Kidney (tissue), 14 donors: ENCODE measurements around the gene DNAJC1. TPM values are rescaled to one million over a fixed set of nuclear protein-coding genes. Genes with fewer than 3 reads are reported as not detected.
A peak's percentile ranks its signal among the peaks of the same experiment; 100 is the strongest.

Experiments used
- DNase-seq, 5 donors: peaks; one replicate each; pipeline ENCODE4 v3.0.0-alpha.2; 2013 to 2020
- FAIRE-seq: peaks from 2 replicates; lab custom pipeline; 2012; peaks lifted over from hg19 to GRCh38; lab: Jason Lieb, UNC
- H3K27ac ChIP-seq, 2 donors: one replicate each; pipeline ENCODE4 v1.7.0; 2013; ENCODE audit warnings: low read depth in 2 of 2, low read length in 2 of 2, inconsistent platforms in 1 of 2
- H3K27me3 ChIP-seq: one replicate; pipeline ENCODE4 v1.7.1; 2013; ENCODE audit warnings: low read length, inconsistent platforms; ENCODE audit not compliant: control insufficient read depth, insufficient read depth
- H3K36me3 ChIP-seq, 3 donors: one replicate each; pipeline versions ENCODE4 v1.7.0 to v1.7.1; 2013; ENCODE audit warnings: low read length in 3 of 3, control low read depth in 1 of 3, inconsistent platforms in 1 of 3; ENCODE audit not compliant: insufficient read depth in 3 of 3, control insufficient read depth in 2 of 3
- H3K4me1 ChIP-seq, 3 donors: one replicate each; pipeline versions ENCODE4 v1.7.0 to v1.7.1; 2013; ENCODE audit warnings: low read length in 3 of 3, inconsistent platforms in 1 of 3, low read depth in 1 of 3; ENCODE audit not compliant: control insufficient read depth in 2 of 3, insufficient read depth in 2 of 3
- H3K4me3 ChIP-seq, 3 donors: one replicate each; pipeline versions ENCODE4 v1.7.0 to v1.8.1; 2013; ENCODE audit warnings: low read length in 3 of 3, control low read depth in 1 of 3, inconsistent platforms in 1 of 3
- H3K9ac ChIP-seq, 3 donors: one replicate each; pipeline versions ENCODE4 v1.7.0 to v1.7.1; 2013; ENCODE audit warnings: low read length in 3 of 3, control low read depth in 1 of 3, inconsistent platforms in 1 of 3
- H3K9me3 ChIP-seq, 3 donors: one replicate each; pipeline versions ENCODE4 v1.7.0 to v1.7.1; 2013; ENCODE audit warnings: low read length in 3 of 3, control low read depth in 1 of 3, inconsistent platforms in 1 of 3; ENCODE audit not compliant: control insufficient read depth in 2 of 3, insufficient read depth in 1 of 3
- CTCF ChIP-seq: IDR thresholded peaks from 3 replicates; pipeline ENCODE4 v1.5.1; 2012; ENCODE audit warnings: mild to moderate bottlenecking, moderate library complexity, borderline replicate concordance; ENCODE audit not compliant: insufficient read depth; ENCODE audit errors: extremely low read depth
- intact Hi-C: fragments of 100-400 bp; cut with DNase I; formaldehyde crosslinking; loops from one replicate; pipeline ENCODE4 v1.11.1; 2022
- polyA plus RNA-seq: library from polyadenylated mRNA; stranded (reverse); fragments of 350-450 nt; fragmentation: Illumina TruSeq; extraction: RNeasy Lipid Tissue Mini Kit (QIAGEN cat#74804); gene quantifications from one replicate; pipeline ENCODE4 v1.2.3, GENCODE V29; 2014; ENCODE audit warnings: low read depth, low replicate concordance; ENCODE audit not compliant: insufficient read depth
- total RNA-seq: library from RNA; stranded (reverse); fragmentation: NEBNext Ultra II Directional; extraction: Animal tissue kit (Norgen Biotek cat#: 25700); gene quantifications from one replicate; pipeline ENCODE4 v1.2.1, GENCODE V29; 2021
- donor health status: control.
- donor health status: control.
- donor health status: control.
- donor health status: control.
- donor health status: control.
- donor health status: DM: yes; HTN: yes; CAD: no.
- donor health status: Normal renal cell carcinoma (clear cell type).

The DNAJC1 gene
- total and polyA plus RNA-seq, 2 donors from 2014 or later: 33.4 to 34.8 TPM

GRCh38 chr10:21976739-21977138 lies 26.8 kb downstream of the DNAJC1 start:
- H3K9me3 ChIP-seq: no peaks in the 10 kb centered on the region
- peaks cover 0 to 4% (median 0%) of the 10 kb centered on the region in 3 donors for H3K4me1 ChIP-seq
- no peak overlapping the region for H3K4me3 ChIP-seq
- no peak for FAIRE-seq
- H3K36me3 ChIP-seq: no peaks in the 10 kb centered on the region
- no peak for DNase-seq
- intact Hi-C loops: no loop called here
- TF ChIP-seq CTCF: no peak
- H3K27ac ChIP-seq: no peak overlapping the region
- no peak overlapping the region for H3K9ac ChIP-seq
- no peaks in the 10 kb centered on the region for H3K27me3 ChIP-seq

- Histone ChIP-seq H3K36me3 (no peaks in the 10 kb centered on the region), H3K27me3 (no peaks in the 10 kb centered on the region), H3K4me3 (no peak overlapping the region), H3K9me3 (no peaks in the 10 kb centered on the region), H3K9ac (no peak overlapping the region), H3K27ac (no peak overlapping the region), H3K4me1 (peaks cover 0 to 4% (median 0%) of the 10 kb centered on the region in 3 donors)
- DNase-seq: no peak
- intact Hi-C loops: no loop called here
- no peak for FAIRE-seq
- TF ChIP-seq CTCF: no peak
These were observed 27.2 kb downstream of the DNAJC1 start for GRCh38 chr10:21976280-21976679.

GRCh38 chr10:21975378-21975990 lies 28.0 kb downstream of the DNAJC1 start:
- no peaks in the 10 kb centered on the region for H3K9me3 ChIP-seq
- no peak for FAIRE-seq
- H3K9ac ChIP-seq: no peak overlapping the region
- no peaks in the 10 kb centered on the region for H3K36me3 ChIP-seq
- intact Hi-C loops: no loop called here
- DNase-seq: peak in 2 of 5 donors; percentile 53 to 58
- no peak overlapping the region for H3K4me3 ChIP-seq
- H3K27ac ChIP-seq: no peak overlapping the region
- TF ChIP-seq CTCF: no peak
- H3K27me3 ChIP-seq: no peaks in the 10 kb centered on the region
- no peaks in the 10 kb centered on the region for H3K4me1 ChIP-seq

GRCh38 chr10:21972584-21972983 lies 30.9 kb downstream of the DNAJC1 start:
- Histone ChIP-seq H3K9me3 (no peaks in the 10 kb centered on the region), H3K4me3 (no peak overlapping the region), H3K36me3 (no peaks in the 10 kb centered on the region), H3K27me3 (no peaks in the 10 kb centered on the region), H3K27ac (no peak overlapping the region), H3K4me1 (no peaks in the 10 kb centered on the region), H3K9ac (no peak overlapping the region)
- intact Hi-C loops: no loop called here
- TF ChIP-seq CTCF: no peak
- no peak for DNase-seq
- FAIRE-seq: no peak
